HG02870 (cell line): ENCODE results near the gene LYPD8.

Source experiments
- ATAC-seq: cut with Tn5 transposase; IDR thresholded peaks from one replicate; pipeline ENCODE4 v1.9.1; 2021; ENCODE audit warnings: mild to moderate bottlenecking, moderate library complexity; ENCODE audit not compliant: unreplicated experiment

Gene LYPD8

DNA sequence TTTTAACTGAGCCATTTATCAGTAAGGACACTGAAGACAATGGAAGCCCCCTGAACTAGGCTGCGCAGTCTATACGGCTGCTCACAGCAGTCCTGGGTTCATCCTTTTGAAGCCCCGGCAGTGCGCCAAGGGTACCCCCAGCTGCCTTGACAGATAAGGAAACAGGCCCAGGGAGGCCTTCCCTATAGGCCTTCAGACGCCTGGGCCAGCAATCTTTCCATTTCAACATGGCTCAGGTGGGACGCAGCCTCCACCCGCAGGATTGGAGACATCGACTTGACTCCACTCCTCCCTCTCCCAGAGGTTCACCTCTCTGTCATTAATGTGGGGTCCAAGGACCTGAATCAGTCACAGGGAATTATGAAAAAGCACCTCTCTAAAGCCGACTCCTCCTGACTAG lies 2.8 kb upstream of the LYPD8 start:
- ATAC-seq: no peak

DNA sequence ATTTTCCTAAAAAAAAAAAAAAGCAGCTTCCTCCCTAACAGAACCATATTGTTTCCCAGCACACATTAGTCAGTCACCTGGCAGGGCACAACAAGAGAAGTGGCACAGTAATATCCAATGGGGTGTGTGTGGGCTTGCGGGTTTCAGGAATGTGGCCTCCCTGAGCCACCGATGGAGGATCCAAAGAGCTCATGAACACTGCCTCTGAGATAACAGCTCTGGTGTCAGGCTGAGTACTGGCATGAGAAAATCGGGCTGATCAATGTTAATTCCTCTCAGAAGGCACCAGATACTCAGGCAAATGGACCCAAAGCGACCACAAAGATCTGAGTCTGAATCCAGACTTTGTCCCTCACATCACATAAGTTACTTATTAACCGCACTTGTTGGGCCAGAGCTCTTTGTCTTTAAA lies 2.2 kb upstream of the LYPD8 start:
- no peak for ATAC-seq

DNA sequence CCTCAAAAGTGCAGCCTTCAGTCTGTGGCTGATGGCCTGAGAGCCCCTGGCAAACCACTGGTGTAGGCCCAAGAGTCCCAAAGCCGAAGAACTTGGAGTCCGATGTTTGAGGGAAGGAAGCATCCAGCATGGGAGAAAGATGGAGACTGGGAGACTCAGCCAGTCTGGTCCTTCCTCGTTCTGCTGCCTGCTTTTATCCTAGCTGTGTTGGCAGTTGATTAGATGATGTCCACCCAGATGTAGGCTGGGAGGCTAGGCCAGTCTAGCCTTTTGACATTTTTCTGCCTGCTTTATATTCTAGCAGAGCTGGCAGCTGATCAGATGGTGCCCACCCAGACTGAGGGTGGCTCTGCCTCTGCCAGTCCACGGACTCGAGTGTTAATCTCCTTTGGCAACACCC lies 1.1 kb upstream of the LYPD8 start:
- ATAC-seq: no peak

DNA sequence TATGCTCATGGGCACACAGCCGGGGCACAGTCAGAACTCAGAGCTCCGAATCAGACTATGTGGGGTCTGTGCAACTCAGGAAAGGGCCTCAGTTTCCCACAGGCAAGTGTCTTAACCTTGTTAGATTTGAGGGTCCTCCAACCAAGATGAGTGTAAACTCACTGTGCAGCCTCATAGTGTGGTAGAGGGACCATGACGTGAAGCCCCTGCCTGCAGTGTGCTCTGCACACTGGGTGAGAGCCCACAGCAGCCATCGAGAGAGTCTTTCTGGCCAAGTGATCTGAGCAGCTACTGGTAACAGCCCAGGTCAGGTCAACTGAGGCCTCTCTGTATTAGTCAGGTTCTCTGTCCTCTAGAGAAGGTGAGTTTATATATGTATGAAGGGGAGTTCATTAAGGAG lies 592 bp upstream of the LYPD8 start:
- no peak for ATAC-seq

DNA sequence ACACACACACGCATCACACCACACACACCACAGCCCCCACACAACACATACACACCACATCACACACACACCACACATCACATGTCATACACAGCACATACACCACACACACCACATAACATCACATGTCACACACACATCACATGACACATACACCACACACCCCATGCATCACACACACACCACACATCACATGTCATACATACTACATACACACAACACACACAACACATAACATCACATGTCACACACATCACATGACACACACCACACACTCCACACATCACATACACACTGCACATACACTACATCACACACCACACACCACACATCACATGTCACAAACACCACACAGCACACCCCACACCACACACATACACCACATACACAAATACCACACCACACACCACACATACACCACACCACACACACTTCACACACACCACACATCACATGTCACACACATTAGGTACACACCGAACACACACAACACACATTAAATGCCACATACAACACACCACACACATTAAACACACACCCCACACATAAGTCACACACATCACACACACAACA lies 1.8 kb downstream of the LYPD8 start:
- no peak for ATAC-seq

DNA sequence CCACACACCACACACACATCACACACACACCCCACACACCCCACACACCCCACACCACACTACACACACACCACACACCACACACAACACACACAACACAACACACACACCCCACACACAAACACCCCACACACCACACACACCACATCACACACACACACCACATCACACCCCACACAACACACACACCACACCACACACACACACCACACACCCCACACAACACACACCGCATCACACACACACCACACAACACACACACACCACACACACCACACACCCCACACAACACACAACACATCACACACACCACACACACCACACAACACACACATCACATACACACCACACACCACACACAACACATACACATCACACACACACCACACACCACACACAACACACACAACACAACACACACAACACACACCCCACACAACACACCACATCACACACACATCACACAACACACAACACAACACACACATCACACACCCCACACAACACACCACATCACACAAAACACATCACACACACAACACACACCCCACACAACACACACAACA lies 2.4 kb downstream of the LYPD8 start:
- ATAC-seq: no peak

DNA sequence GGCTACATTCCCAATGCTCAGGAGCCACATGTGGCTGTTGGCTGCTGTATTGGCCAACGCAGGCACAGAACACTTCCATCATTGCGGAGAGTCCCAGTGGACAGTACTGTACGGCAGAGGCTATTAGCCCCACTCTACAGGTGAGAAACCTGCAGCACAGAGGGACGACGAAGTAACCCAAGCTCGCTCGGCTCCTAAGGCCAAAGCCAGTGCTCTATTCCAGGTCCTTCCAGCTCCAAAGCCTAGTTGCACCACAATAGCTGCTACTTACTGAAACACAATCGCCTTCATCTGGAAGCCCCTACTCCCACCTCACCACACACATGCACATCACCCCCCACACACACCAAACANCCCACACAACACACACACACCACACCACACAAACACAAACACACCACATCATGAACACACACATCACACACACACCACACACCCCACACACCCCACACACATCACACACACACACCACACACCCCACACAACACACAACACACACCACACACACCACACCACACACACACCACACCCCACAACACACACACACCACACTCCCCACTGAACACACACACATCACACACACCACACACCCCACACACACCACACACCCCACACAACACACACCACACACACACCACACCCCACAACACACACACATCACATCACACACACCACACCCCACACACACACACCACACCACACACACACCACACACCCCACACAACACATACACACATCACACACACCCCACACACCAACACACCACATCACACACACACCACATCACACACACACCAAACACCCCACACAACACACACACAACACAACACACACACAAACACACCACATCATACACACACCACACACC lies 3.2 kb downstream of the LYPD8 start:
- no peak for ATAC-seq

DNA sequence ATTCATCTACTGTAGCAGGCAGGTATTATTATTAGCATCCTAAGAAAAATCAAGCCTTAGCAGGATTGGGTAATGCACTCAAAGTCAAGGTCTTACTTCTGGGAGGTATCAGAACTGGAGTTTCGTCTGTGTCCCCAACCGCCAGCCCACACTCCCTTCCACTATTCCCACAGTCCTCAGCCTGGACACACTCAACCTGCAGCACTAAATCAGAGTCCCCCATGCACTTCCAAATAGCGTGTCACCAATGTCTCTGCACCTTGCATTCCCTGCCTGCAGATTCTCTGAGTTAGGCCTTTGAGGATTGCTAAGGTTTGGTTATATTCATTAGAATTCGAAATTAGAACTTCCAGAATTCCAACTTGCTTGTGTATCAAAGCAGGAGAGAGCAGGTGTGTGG lies 3.9 kb downstream of the LYPD8 start:
- no peak for ATAC-seq

DNA sequence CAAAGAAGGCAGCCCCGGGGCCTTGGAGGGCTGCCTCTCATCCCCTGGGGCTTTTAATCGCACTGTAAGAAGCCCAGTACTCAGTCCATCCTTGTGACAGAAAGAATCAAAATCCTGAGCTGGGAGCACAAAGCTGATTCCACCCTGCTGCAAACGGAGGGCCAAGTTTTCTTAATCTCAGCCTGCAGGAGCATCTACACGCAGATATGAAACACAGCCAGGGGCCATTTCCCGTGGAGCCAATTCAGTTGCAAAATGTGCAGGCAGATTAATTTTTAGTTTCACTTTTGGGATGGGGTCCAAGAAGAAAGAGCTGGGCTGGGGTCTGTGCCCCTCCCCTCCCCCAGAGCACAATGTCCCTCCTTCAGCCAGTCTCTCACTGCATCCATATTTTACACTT lies 4.4 kb downstream of the LYPD8 start:
- ATAC-seq: no peak

DNA sequence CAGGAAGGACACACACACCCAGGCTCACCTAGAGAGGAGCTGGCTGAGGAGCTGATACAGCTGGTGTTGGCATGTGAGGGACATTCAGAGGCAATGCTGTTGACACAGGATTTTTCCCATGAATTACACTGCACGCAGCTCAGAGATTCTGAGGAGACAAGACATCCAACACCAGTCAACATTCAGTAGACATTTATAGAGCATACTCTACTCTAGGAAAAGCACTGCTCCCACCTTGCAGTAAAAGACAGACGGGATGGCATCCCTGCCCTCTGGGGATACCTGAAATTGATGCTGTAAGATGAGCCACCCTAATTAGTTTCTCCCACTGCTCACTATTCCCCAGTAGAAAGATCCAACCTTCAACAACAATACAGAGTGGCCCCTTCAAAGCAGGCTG lies 5.1 kb downstream of the LYPD8 start:
- no peak for ATAC-seq

DNA sequence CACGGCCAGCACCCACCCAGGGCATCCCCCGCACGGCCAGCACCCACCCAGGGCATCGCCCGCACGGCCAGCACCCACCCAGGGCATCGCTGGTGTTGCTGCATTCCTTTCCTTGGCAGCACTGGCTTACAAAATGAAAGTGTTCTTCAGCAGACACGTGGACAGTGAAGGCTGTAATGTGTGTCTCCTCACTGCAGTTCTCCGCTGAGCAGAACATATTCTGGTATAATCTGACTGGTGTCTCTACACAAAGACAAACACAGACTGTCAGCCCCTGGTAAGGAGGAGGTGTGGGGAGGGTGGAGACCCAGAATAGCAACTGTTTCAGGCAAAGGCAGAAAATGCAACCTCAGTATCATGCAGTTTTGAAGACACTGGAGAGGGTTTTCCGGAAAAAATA lies 7.3 kb downstream of the LYPD8 start:
- ATAC-seq: no peak

DNA sequence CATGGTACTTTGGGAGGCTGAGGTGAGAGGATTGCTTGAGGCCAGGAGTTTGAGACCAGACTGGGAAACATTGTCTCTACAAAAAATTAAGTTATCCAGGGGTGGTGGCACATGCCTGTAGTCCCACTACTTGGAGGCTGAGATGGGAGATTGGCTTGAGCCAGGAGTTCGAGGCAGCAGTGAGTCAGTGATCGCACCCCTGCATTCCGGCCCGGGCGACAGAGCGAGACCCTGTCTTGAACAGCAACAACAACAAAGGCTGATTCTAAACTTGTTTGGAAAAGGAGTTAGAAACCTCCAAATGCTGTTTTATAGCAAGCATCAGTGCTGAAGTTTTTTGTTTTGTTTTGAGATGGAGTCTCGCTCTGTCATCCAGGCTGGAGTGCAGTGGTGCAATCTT lies 14.7 kb downstream of the LYPD8 start:
- no peak for ATAC-seq

DNA sequence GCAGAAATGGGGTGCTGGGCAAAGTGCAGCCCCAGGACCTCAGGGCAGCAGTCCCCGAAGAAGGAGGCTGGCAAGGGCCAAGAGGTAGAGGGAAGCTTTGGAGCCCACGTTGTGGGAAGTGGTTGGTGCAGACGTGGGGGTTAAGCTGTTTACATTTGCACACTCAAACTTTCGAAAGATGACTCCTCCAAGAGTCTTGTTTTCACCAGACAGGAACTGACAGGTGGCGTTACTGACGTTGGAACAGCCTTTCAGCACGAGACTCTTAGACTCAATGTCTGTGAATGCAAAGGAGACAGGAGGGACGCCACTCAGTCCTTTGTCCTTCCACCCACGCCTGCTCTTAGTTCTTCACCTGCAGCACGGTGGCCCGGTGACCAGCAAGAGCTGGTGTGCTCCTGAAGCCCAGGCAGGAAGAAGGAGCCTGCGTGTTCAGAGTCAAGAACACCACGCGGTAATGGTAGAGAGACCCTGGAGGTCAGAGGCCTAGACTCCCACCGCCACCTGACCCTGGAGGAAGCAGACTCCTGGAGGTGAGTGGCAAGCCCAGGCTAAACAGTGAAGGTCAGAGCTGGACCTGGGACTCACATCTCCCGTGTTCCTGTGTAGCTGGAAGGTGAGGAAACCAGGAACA lies 15.9 kb downstream of the LYPD8 start:
- no peak for ATAC-seq

DNA sequence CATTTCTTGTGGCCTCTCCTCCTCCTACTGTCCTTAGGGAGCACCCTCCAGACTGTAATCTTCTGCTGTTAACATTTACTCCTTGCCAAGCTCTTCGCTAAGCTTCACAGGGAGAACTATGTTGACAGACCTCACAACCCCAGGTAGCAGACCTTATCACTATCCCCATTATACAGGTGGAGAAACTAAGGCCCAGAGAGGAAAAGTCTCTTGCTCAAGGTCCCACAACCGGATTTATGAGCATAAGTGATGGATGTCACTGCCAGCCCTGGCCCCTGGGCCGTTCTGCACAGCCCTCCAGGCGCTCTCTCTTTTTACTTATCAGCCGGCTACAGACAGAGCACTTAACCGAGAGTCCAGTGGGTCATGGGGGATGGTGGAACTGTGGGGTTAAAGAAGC lies 18.1 kb downstream of the LYPD8 start:
- ATAC-seq: no peak

DNA sequence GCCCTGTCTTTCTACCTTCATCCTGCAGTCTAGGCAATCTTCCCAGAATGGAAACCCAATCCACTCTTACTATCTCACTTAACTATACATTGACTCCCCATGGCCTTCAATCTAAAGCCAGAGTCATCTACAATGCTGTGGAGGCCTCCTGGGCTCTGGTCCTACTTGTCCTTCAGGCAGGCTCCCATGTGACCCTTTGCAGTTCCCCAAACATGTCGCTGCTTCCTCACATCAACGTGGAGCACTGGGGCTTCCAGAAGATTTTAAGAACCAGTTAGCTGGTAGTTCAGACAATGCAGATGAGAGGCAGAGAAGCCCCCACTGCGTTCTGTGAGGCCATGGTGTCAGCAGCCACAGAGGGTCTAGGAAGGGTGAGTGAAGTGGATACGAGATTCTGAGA lies 18.6 kb downstream of the LYPD8 start:
- ATAC-seq: no peak

DNA sequence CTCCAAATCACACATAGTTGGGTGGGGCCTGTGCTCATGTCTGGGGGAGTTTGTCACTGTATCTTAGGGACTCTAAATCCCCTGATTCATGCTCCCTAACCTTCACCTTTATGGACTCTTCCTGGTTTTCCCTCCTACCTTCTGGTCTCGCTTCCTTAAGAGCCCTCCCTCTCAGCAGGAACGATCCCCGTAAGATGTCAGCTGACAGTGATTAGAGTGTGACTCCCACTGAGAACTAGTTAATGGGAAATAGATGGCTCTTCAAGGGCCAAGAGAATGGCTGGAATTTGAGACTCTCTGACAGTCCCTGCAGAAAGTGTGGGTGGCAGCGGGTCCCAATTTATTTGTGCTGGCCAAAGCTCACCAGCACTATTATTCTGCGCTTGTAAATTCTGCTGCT lies 22.0 kb downstream of the LYPD8 start:
- ATAC-seq: no peak

DNA sequence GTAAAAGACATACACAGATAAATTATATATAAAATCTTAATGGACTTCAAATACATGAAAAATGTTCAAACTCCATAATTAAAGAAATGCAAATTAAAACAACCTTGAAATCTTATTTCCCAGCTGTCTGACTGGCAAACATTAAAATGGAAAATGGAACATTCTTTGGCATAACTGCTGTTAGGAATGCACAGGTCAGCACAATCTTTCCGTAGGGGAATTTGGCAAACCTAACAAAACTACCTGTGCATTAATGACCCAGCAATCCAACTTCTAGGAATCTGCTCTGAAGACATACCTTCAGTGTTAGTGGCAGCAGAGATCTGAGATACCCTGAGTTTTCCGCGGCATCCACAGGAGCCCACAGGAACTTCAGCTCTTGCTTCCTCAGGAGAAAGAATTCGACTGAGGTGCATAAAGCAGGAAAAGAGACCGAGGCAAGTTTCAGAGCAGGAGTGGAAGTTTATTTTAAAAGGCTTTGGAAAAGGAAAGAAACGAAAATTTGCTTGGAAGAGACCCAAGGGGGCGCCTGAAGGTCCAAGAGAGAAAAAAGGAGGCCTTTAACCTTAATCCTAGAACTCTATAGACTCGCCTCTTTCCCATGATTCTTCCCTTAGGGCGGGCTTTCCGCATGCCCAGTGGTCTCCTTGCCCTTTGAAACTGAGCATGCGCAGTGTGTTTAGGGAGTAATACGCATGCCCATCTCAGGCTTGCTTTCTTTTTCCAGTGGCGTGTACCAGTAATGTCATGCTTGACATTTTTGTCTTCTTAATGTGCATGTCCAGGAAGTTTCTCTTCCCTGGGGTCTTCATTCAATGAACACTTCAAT lies 24.8 kb downstream of the LYPD8 start:
- ATAC-seq: no peak

DNA sequence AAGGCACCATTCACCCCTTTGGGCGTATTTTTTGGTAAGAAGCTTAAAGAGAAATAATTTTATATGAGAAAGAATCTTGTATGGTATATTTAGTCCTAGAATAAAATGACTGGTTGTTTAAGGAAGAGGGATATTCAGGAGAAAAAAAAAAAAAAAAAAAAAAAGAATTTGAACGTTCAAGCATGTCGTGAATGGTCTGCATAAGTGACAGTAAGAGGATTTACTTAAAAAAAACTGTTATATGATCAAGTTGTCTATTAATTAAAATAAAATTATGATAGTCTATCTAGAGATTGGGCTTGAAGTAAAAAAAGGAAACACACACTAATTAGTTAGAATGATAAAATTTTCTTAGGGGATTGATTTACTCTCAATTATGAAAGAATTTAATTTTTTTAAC lies 41.3 kb downstream of the LYPD8 start:
- no peak for ATAC-seq

DNA sequence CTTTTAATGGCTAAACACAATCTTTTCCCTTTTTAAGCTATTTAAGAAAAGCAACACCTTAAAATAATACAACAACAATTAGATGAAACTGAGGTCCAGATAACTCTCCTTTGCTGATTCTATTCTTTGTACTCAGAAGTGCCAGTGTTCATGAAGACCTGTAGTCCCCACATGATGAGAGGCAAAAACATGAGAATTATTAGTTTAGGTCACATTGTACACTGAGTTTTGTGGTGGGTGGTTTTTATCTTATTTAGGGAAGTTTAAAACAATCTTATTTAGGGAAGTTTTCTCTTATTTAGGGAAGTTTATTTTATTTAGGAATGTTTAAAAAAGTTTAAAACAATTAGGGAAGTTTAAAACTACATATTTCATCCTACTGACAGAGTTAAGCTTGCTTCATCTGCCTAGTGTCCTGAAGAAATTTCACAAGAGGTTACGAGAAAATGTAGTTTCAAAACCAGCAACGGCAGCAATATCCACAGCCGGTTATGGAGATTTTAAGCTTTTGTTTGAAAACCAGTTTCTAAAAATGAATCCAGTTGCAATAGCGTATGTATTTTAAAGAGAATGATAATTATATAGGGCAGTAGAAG lies 45.2 kb downstream of the LYPD8 start:
- no peak for ATAC-seq

DNA sequence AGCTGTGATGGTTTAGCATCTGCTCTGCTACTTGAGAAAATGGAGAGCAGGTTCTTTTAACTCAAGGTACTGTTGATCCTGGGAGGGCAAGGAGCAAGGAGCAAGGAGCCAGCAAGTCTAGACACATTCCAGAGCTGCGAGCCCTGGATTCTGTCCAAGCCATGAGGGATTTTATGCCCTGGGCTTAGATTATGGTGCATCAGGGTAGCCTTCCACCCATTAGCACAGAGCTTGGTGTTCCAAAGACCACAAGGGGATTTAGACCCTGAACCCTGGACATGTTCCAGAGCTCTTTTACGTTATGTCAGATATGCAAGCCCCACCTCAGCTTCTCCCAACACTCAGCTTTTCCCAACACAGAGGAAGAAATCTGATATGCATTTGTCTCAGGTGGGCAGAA lies 51.0 kb downstream of the LYPD8 start:
- ATAC-seq: no peak

DNA sequence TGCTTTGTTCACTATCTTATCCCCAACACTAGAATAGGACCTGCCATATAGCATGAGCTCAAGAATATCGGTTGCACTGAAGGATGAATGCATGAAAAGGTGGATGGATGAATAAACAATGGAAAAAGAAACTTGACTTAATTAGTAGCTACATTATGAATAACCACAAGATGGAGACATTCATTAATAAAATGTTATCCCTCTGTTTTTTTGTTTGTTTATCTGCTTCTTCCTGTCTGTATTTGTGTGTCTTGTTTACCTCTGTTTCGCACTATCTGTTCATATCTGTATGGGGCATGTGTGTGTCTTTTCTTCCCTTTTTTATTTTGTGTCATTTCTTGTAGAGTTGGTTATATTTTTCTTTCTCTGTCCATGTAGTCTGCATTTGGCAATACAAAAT lies 51.9 kb downstream of the LYPD8 start:
- ATAC-seq: no peak
